ENCODE measurements around the gene RBFOX1. TPM values are rescaled to one million over a fixed set of nuclear protein-coding genes. Genes with fewer than 3 reads are reported as not detected.

Gene RBFOX1
- total and polyA plus RNA-seq, 10 of the 15 experiments (the other 5 are each of a cell fraction or from before 2014, with no cell fraction given), result 0.87 TPM; not detected in 9

GRCh38 chr16:7392206-7392605, 59.6 kb downstream of the RBFOX1 start:
- H2AFZ ChIP-seq (ENCODE audit: control insufficient read depth, low read depth, low read length), result no peak overlapping the region
- no peaks in the 10 kb centered on the region for H3K4me1 ChIP-seq (ENCODE audit: control insufficient read depth, insufficient read depth, low read length)
- TF ChIP-seq FOXM1 (IDR thresholded peaks at IDR 0.05; ENCODE audit: low read depth, low read length), result no peak
- no peak for TF ChIP-seq ELK1 (IDR thresholded peaks at IDR 0.05; ENCODE audit: low read depth, low read length)
- no peak for TF ChIP-seq ZNF622 (IDR thresholded peaks at IDR 0.05)
- TF ChIP-seq MTA3 (IDR thresholded peaks at IDR 0.05; ENCODE audit: borderline replicate concordance, low read length), result no peak
- TF ChIP-seq SUZ12 (IDR thresholded peaks at IDR 0.05; ENCODE audit: unreplicated experiment), result no peak
- no peak for TF ChIP-seq IRF5 (IDR thresholded peaks at IDR 0.05; ENCODE audit: borderline replicate concordance)
- ChIA-PET SMC1A (ENCODE audit: uncharacterized antibody, unreplicated experiment) (no interaction called here), CTCF (no interaction called here), POLR2A (no interaction called here), RAD21 (ENCODE audit: unreplicated experiment) (no interaction called here)
- no peaks in the 10 kb centered on the region; the same call in 2 of the 3 replicates for H3K9me3 ChIP-seq (replicated peaks; ENCODE audit: control insufficient read depth, insufficient read depth, low read length)
- no peak for ATAC-seq
- WGBS (ENCODE audit: insufficient coverage, insufficient replicate concordance, low lambda C conversion rate, missing lambda C conversion rate), result 0% methylated on average over 1 of the region's 1 CpG
- intact Hi-C loops (cut with micrococcal nuclease; ENCODE audit: unreplicated experiment) (no loop called here), in situ Hi-C loops (cut with MboI) (no loop called here)
- H3K36me3 ChIP-seq (ENCODE audit: control insufficient read depth in 2 of 2, insufficient read depth in 2 of 2, low read length in 1 of 2), result no peaks in the 10 kb centered on the region
- no peak overlapping the region for H3K27ac ChIP-seq (ENCODE audit: control insufficient read depth, insufficient read depth)
- FAIRE-seq, result no peak
- H3K79me2 ChIP-seq (ENCODE audit: control insufficient read depth, insufficient read depth, low read length), result no peaks in the 10 kb centered on the region
- H3K9ac ChIP-seq (ENCODE audit: control insufficient read depth, insufficient read depth, low read length), result no peak overlapping the region
- no peaks in the 10 kb centered on the region for H4K20me1 ChIP-seq (ENCODE audit: control insufficient read depth, insufficient read depth)
- H3K27me3 ChIP-seq (replicated peaks in 1 of 2; ENCODE audit: control insufficient read depth in 2 of 2, insufficient read depth in 2 of 2, low read length in 1 of 2), result no peaks in the 10 kb centered on the region
- no peak overlapping the region for H3K4me2 ChIP-seq (ENCODE audit: control insufficient read depth, insufficient read depth)
- no TSS peak for BruUV-seq (replicated peaks)
- no peak for DNase-seq (ENCODE audit: low read depth, low spot score)
- no peak overlapping the region for H3K4me3 ChIP-seq

All from GM12878 (cell line).